Stimulated activated CD4-positive, alpha-beta T cell treated with anti-CD3 and anti-CD28 coated beads, Interleukin-12 subunit alpha, Interleukin-12 subunit beta, amount 100 ng/mL, for 24 hours (primary cell): Measurements from ENCODE around the gene RASGRF2.

Source experiments
- DNase-seq, 2 experiments: peaks; one replicate each; pipeline ENCODE4 v3.0.0-alpha.2; 2020; ENCODE audit warnings: low read depth in 2 of 2

Gene RASGRF2

DNA sequence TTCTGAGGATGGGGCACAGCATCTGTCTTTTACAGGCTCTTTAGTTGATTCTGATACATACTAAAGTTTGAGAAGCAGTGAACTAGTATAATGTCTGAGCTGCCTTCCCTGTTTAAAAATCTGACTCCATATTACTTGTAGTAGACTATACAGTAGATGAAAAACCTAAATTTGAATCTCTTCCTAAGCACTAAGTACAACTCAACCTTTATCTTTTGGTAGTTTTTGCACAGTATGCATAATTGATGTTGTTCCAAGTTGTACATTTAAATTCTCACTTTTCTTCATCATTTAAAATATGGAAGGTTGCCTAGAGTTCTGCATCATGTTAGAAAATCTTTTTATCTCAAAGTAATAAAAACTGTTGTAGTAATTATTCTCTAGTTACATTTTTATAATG is 174.4 kb downstream of the RASGRF2 start:
- no peak for DNase-seq

DNA sequence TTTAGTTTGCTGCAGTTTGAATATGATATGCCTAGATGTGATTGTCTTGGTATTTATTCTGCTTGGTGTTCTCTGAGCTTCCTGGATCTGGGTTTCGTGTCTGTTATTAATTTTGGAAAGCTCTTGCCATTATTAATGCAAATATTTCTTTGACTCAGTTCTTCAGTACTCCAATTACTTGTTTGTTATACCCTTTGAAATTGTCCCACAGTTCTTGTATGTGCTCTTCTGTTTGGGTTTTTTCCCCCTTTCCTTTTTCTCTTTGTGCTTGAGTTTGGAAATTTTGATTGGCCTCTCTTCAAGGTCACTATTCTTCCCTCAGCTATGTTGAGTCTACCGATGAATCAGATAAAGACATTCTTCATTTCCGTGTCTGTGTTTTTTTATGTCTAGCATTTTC is 176.4 kb downstream of the RASGRF2 start:
- DNase-seq = no peak

DNA sequence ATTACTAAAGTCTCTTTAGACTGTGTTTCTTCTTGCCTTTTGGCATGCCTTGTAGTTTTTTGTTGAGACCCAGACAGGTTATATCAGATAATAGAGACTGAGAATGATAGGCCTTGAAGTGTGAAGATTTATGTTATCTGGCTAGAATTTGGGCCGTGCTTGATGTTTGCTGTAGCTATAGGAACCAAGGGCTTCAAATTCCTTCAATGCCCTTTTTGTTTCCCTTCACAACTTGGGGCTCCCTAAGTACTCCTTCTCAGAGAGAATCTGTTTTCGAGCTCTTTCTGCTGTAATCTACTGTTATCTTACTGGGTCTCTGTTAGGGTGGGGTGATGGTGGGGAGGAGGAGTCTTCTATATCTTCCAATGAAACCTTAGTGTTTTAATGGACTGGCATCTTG is 177.7 kb downstream of the RASGRF2 start:
- no peak for DNase-seq

DNA sequence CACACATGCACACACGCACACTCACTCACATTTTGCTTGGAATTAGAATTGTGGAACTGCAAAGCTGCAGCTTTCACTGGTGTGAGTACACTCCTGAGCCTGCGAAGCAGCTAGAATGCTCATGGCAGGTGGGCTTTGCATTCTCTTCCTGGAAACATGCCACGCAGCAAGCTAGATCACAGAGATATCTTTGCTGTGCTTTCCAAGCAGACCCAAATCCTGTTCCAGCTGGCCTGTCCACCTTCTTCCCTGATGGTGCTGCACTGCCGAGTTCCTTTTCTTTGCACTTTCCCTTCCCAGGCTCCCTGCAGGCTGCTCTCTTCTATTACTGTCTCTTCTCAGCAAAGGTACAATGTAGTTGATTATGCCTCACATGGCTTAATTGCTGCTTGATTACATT is 180.3 kb downstream of the RASGRF2 start:
- DNase-seq = no peak

DNA sequence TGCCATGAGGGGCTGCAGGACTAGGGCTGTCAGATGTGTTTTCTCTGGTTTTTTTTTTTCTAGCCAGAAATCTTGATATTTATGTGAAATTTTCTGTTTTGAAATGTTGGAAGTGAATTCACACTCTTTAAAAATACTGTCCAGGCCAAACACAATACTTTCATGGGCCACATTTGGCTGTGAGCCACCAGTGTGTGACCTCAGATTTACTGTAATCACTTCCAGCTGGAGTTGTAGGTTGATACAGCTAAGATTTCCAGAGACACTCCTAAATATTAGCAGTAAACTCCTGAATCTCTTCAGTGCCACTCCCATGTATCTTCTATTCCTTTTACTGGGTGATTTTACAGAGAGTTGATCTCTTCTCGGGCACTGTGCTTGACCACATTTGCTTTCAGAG is 180.8 kb downstream of the RASGRF2 start:
- no peak for DNase-seq

DNA sequence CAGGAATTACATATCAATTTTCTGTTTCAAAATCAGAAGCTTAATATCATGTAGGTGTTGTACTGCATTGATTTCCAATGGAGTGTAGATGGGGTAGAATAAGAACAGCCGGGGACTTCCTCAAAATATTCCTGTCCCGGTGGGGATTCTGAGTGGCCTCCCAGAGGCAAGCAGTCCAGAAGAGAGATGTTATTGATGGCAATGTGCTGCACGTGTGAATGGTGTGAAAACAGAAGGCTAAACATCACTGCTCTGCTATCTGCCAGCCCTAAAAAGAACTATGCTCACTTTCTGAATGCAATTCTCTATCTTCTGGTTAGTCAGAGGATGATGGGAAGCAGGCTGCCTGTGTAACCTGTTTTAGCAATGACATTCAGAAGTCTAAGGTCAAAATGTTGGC is 181.9 kb downstream of the RASGRF2 start:
- no peak for DNase-seq

DNA sequence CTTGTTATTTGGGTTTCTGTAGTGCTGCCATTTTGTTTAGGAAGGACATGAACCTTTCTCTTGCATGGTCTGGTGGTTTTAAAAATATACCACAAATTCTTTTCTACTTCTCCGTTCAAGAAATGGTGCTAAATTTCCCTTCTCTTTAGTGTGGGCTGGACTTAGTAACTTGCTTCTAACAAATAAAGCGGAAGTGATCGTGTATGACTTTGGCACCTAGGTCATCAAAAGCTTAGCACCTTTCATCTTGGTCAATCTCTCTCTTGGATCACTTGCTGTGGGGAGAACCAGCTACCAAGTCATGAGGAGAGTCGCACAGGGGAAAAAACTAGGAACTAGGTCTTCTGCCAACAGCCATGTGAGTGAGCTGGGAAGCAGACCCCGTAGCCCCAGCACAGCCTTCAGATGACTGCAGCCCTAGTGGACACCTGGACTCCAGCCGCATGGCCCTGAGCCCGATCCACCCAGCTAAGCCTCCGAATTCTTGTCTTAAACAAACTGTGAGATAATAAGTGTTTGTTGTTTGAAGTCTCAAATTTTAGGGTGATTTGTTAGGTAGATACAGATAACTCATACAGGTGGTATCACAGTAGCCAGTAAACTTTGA is 185.3 kb downstream of the RASGRF2 start:
- DNase-seq = no peak

DNA sequence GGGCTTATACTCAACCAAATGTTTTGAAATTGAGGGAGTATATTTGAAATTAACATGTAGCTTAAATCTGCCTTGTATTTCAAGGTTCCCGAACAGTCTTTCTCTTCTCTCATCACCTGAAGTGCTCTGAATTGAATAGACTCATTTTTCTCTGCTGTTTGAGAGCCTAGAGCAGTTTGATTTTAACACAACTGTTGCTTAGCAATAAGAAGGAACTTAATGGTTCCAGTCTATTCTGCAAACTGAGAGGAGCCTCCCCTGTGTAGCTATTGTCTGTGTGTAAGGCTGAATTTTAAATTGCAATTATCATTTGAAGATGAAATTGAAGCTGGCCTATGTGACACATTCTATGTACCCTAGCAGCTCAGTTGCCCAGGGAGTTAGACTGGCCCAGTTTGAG is 185.9 kb downstream of the RASGRF2 start:
- DNase-seq = no peak

DNA sequence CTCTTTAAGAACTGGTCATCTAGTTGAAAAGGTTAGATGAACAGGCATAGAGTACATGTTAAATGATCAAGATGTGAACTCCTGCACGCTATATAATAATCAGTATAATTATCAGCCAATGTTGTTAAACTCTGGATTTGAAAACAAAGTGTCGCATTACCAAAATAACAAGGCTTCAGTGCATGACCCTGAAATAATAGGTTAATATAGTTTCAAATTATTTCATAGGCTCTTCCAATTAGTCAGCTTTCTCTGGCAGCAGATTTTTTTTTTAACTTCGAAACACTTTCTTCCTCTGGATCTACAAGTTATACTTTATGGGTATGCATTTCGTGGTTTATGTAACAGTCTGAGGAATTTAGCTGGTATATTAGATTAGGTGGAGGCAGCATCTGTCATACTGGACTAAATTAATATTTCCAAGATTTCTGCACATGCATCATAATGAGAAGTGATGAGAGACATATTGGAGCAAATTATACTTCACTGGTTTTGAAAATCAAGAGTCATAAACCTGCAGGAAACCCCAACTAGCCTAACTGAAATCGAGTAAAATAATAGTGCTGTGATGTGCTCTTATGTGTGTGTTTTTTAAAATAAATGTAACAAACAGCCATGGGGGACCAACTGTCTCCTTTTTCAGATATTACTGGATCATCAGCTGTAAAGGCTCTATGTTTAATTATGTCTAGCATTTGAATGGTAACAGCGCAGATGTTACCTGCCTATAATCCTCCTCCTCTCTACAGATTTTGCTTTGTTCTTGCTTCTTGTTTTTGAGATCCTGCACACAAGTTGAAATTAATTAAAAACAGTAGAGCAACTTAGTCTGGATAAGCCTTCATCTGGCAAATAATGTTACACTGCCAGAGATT is 187.1 kb downstream of the RASGRF2 start:
- no peak for DNase-seq

DNA sequence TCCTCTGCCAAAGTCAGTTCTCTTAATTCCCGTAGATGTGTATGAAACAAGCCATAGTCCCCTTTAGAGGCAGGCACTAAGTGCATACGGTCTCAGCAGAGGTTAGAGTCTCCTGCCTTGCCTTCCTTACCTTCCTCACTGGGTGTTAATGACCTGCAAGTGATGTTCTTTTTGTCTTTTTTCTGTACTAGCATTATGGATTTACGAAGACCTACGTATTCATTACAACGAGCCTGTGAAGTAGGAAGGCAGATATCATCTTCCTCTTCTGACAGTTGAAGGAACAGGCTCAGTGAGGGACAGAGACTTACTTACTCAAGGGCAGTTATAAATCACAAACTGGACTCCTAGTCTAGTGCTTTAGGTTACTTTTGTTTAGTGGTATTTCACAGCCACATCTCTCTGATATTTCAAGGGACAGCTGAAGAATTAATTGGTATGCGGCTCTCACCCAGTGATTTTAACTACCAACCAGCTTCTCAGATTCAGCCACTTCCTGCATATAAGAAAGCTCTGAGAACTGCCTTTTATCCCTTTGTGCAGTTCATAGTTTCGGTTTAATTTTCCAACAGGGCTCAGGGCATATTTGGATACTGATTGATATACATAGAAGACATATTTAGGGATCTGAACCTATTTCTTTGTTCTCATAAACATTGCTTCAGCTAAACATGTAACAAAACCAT is 187.9 kb downstream of the RASGRF2 start:
- no peak for DNase-seq

DNA sequence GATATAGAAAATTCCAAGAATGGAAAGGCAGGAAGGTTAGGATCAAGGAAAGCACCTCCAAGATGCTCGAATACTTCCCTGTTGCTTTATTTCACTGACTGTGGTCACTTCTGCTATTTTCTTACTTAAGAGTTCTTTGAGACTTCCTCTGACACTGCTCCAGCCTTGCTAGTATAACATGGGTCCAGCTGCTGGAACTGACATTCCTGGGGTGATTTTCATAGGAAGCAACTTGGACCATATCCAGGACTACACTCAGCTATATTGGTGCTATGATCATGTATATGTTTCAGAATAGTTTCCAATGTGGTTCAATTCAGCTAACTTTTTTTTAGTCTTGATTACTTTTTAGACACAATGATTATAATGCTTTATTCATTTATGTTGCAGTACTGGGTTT is 191.4 kb downstream of the RASGRF2 start:
- no peak for DNase-seq

DNA sequence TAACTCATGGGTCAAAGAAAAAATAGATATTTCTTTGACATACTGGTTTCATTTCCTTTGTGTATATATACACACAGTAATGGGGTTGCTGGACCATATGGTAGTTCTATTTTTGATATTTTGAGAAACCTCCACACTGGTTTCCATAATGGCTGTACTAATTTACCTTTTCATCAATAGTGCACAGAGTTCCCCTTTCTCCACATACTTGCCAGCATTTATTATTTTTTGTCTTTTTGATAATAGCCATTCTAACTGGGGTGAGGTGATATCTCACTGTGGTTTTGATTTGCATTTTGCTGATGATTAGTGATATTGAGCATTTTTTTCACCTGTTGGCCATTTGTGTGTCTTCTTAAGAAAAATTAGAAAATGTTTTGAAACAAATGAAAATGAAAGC is 194.6 kb downstream of the RASGRF2 start:
- no peak for DNase-seq

DNA sequence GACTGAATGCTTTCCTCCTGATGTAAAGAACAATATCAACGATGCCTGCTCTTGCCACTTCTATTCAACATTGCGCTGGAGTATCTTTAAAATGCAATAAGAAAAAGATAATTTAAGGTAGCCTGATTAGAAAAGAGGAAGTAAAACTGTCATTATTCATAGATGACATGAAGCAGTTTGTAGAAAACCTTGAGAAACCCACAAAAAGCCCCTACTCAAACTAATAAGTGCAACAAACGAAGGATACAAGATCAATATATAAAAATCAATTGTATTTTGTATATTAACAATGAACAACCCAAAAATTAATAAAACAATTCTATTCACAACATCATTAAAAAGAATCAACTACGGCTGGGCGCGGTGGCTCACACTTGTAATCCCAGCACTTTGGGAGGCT is 196.6 kb downstream of the RASGRF2 start:
- DNase-seq = no peak

DNA sequence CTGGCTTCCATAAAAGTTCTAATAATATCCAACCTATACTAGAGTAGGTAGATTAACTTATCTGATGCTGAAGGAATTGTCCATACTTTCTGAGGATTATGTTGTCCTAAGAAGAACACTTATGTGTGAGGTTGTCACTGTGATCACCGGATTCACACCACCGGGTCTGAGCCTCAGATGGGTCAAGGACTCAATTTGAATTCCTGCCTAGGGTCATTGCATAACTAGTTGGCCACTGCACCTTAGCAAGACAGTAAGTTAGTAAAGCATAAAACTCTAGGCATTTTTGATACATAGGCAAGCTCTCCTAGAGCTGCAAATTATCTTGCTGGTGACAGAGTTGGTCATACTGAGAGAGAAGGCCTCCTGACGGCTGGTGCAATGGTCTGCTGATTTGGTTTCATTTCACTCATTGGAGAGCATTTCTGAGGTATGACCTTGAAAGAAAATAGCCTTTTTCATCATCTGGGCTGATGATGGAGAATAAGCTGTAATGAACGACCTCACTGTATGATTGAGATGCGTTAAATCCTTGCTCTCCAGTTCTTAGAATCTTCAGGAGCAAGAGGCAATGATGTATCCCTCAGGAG is 200.9 kb downstream of the RASGRF2 start:
- no peak for DNase-seq

DNA sequence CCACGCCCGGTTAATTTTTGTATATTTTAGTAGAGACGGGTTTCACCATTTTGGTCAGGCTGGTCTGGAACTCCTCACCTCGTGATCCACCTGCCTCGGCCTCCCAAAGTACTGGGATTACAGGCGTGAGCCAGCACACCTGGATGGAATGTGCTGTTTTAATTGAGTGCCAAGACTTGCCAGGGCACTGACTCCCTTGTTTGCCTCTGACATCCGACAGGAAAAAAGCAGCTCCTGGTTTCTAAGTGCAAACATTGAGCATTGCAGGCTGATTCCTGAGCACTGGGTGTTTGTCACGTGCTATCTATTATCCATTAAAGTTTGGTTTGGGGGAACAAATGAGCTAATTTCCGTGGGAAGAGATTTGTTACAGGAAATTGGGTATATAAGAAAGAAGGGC is 202.3 kb downstream of the RASGRF2 start:
- DNase-seq = no peak

DNA sequence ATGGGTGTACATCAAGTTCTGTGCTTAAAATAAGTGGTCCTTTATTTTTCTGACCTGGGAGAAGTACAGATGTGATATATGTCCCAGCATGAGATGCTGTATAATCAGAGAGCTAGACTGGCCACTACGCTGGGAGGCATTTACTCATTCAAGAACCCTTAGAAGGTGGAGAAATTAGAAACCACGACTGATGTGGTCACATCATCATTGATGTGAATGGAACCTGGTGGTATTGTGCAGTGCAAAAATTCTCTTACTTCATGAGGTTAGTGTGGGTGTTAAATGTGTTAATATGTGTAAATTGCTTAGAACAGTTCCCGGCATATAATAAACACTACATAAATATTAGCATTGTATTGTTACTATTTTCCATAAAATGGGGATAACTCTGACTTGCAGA is 203.5 kb downstream of the RASGRF2 start:
- DNase-seq = no peak

DNA sequence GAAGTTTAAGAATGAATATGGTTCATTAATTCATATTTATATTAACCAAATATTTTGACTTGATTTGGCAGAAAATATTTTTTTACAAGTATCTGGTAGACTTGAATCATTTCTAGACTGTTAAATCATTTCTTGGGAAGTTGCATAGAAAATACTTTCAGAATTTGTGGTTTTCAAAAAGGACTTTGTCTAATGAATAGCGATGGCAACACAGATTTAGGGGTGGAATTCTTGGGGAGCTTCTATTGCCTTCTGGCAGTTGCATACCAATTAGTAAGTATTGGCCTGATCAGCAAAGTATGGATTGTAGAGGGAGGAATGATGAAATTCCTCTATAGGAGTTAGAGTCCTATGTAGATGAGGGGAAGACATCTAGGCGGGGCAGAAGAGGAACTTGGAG is 204.3 kb downstream of the RASGRF2 start:
- DNase-seq = no peak

DNA sequence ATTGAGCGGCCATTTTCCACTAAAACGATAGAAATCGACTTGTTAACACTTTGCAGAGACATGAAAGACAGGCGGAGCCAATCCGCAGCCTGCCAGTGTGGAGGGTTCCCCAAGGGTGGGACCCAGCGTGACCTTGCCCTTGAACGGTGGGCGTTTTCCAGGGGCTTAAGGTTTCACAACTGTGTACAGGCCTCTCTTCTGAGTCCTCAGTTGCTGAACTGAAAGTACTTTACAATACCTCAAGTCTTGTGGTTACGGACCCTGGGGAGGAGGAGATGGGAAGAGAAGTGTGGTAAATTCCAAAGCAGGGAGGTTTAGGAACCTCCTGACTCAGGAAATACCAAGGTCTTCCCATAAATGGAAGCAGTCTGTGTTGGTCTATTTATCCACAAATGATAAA is 204.8 kb downstream of the RASGRF2 start:
- DNase-seq = no peak

DNA sequence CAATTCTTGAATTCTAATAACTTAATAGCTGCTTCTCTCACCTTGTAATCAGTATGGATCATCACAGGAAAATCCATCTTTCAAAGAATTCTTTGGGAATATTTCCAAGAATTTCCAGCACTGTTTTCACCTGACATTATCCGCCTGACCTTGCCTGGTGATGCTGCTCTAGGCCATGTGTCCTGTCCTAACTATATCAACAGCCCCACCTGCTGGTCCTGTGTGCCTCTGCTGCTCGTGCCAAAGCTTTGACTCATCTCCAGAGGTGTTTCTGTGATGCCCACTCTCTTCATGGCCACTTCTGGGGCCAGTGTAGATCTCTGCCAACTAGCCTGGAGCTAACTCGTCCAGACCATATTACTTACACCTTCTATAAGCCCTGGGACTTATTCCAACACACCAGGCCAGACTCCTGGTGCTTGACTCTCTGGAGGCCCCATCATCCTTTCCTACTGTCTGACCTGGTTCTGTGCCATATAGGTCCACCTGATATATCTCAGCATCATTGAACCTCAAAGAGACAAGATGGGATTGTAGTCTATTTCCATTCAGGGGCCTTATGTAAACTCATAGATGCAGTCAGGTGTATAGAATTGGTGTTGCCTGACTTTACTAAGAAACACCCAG is 205.4 kb downstream of the RASGRF2 start:
- DNase-seq = peak; percentile 38 to 64

DNA sequence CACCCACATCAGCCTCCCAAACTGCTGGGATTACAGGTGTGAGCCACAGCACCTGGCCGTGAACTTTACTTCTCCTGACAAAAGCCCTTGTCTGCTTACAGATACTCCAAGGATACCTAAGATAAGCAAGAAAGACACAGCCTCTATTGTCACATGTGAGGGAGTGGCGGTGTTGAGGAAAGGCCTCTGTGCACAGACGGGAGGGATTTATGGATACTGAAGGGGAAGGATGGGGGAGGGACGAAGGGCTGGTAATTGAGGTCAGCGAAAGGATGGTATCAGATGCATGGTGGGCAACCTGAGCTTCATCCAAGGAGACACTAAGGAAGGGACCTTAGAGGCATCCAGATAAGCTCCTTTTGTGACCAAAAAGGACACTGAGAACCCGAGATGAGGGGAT is 206.3 kb downstream of the RASGRF2 start:
- DNase-seq = no peak

DNA sequence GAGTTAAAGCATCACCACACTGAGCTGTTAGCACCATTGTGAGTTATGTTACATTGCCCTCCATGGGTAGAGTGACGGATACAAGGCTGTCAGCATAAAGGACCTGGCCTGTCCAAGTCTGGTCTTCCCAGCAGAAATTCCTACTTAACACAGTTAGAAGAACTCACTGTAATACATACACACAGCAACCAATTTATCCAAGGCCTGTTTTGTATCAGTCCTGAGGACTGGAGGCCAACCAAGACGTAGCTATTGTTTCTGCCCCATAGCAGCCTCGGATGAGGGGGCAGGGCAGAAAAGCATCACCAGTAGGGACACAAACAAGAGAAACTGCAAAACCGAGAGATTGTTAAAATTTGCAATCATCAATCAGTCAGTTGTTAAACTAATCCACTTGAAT is 206.9 kb downstream of the RASGRF2 start:
- DNase-seq = no peak

DNA sequence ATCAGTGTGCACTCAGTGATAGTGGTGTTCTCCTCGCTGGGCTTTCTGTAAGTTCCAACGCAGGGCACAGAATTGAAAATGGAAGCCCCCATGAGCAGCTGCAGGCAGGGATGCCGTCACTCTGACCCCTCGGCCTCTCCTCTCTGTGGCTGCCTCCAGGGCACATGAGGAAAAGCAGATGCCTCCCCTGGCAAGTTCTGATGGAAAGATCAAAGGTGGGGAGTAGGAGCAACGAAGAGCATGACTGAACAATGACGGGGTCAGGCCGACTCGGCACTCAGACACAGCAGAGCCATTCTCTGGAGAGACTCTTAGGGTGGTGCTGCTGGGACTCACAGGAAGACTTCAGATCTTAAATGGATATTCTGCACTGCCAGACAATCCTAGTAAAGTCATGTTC is 207.4 kb downstream of the RASGRF2 start:
- no peak for DNase-seq
